GM12878 (cell line): ENCODE results near the gene ANKRD44. TPM values are rescaled to one million over a fixed set of nuclear protein-coding genes. Genes with fewer than 3 reads are reported as not detected.

Source experiments
- ATAC-seq: fragments of 200-7000 bp; cut with Tn5 transposase; 3 replicates; pipeline ENCODE4 v1.9.1; 2020; ENCODE audit warnings: mild to moderate bottlenecking, moderate library complexity
- BruUV-seq: library from RNA; stranded (reverse); fragments of 400-500 nt; replicated peaks from 2 replicates; lab custom pipeline; 2021; lab: Mats Ljungman, UMichigan
- CTCF ChIA-PET: fragments of 300-600 bp; sonication (Branson Sonifier 250); formaldehyde crosslinking; extraction: SDS; loops from one replicate; lab custom pipeline; 2021; ENCODE audit warnings: inconsistent platforms; lab: Yijun Ruan, JAX
- POLR2A ChIA-PET: fragments of 350-600 bp; formaldehyde crosslinking; extraction: SDS; loops from one replicate; lab custom pipeline; 2021; ENCODE audit warnings: inconsistent platforms; lab: Charles Lee
- RAD21 ChIA-PET: fragments of 300-600 bp; sonication (Branson Sonifier 250); formaldehyde crosslinking; loops from one replicate; lab custom pipeline; 2023; ENCODE audit warnings: antibody characterized with exemption; ENCODE audit not compliant: unreplicated experiment; lab: Charles Lee
- SMC1A ChIA-PET: fragments of 300-600 bp; sonication (Branson Sonifier 250); formaldehyde crosslinking; loops from one replicate; lab custom pipeline; 2023; ENCODE audit not compliant: unreplicated experiment, uncharacterized antibody; lab: Charles Lee
- DNase-seq: peaks from one replicate; pipeline ENCODE4 v3.0.0-alpha.2; 2011; ENCODE audit warnings: low read depth, low spot score
- FAIRE-seq: peaks from 3 replicates; lab custom pipeline; 2011; peaks lifted over from hg19 to GRCh38; lab: Jason Lieb, UNC
- H2AFZ ChIP-seq: 2 replicates; pipeline ENCODE4 v1.6.0; 2011; ENCODE audit warnings: low read depth, low read length, control low read depth; ENCODE audit not compliant: control insufficient read depth
- H3K27ac ChIP-seq: 2 replicates; pipeline ENCODE4 v1.5.1; 2011; ENCODE audit warnings: control low read depth; ENCODE audit not compliant: control insufficient read depth, insufficient read depth
- H3K27me3 ChIP-seq, 2 experiments: replicated peaks in 1 of 2; 2 replicates each; pipeline versions ENCODE4 v1.6.0 to v1.6.1; 2011; ENCODE audit warnings: low read length in 1 of 2; ENCODE audit not compliant: control insufficient read depth in 2 of 2, insufficient read depth in 2 of 2
- H3K36me3 ChIP-seq, 2 experiments: 2 replicates each; pipeline ENCODE4 v1.5.1; 2011; ENCODE audit warnings: low read length in 1 of 2; ENCODE audit not compliant: control insufficient read depth in 2 of 2, insufficient read depth in 2 of 2
- H3K4me1 ChIP-seq: 2 replicates; pipeline ENCODE4 v1.6.1; 2011; ENCODE audit warnings: mild to moderate bottlenecking, low read length, moderate library complexity, mixed read lengths; ENCODE audit not compliant: control insufficient read depth, insufficient read depth
- H3K4me2 ChIP-seq: 2 replicates; pipeline ENCODE4 v1.6.0; 2011; ENCODE audit warnings: control low read depth; ENCODE audit not compliant: control insufficient read depth, insufficient read depth
- H3K4me3 ChIP-seq: fragments of 200-600 bp; sonication (generic); 2 replicates; pipeline ENCODE4 v1.5.1; 2016
- H3K79me2 ChIP-seq: 2 replicates; pipeline ENCODE4 v1.6.0; 2011; ENCODE audit warnings: low read length; ENCODE audit not compliant: control insufficient read depth, insufficient read depth
- H3K9ac ChIP-seq: 2 replicates; pipeline ENCODE4 v1.8.0; 2011; ENCODE audit warnings: low read length, control low read depth, mixed read lengths; ENCODE audit not compliant: control insufficient read depth, insufficient read depth
- H3K9me3 ChIP-seq: replicated peaks from 3 replicates; pipeline ENCODE4 v1.5.1; 2011; ENCODE audit warnings: mild to moderate bottlenecking, low read length; ENCODE audit not compliant: control insufficient read depth, insufficient read depth
- H4K20me1 ChIP-seq: 2 replicates; pipeline ENCODE4 v1.6.0; 2011; ENCODE audit not compliant: control insufficient read depth, insufficient read depth
- ATF7 ChIP-seq: fragments of 450-650 bp; IDR thresholded peaks from 2 replicates; pipeline ENCODE4 v1.6.1; 2016; ENCODE audit warnings: low read depth, mild to moderate bottlenecking
- CEBPB ChIP-seq, 2 experiments: fragments of 150-350 bp in 1 of 2; IDR thresholded peaks; 2 replicates each; pipeline ENCODE4 v1.6.1; 2012 to 2014; ENCODE audit warnings: low read depth in 2 of 2, low read length in 2 of 2, borderline replicate concordance in 1 of 2, inconsistent platforms in 1 of 2
- CREB1 ChIP-seq: IDR thresholded peaks from 2 replicates; pipeline ENCODE4 v1.6.1; 2012; ENCODE audit warnings: low read depth, mild to moderate bottlenecking, inconsistent platforms
- EP300 ChIP-seq, 2 experiments: fragments of 150-350 bp in 1 of 2; IDR thresholded peaks; 2 replicates each; pipeline ENCODE4 v1.6.1; 2011 to 2012; ENCODE audit warnings: low read depth in 2 of 2, low read length in 2 of 2, borderline replicate concordance in 1 of 2, improper control_type of control experiment in 1 of 2, inconsistent platforms in 1 of 2; ENCODE audit not compliant: control insufficient read depth in 1 of 2
- FOXK2 ChIP-seq: fragments of 450-650 bp; IDR thresholded peaks from 2 replicates; pipeline ENCODE4 v1.6.1; 2017; ENCODE audit warnings: mild to moderate bottlenecking, moderate library complexity
- RAD21 ChIP-seq: IDR thresholded peaks from 2 replicates; pipeline ENCODE4 v1.6.1; 2011; ENCODE audit warnings: mild to moderate bottlenecking, low read depth, low read length, moderate library complexity; ENCODE audit not compliant: insufficient read depth
- STAT1 ChIP-seq: fragments of 450-650 bp; conservative IDR thresholded peaks from 2 replicates; pipeline ENCODE4 v1.6.1; 2014; ENCODE audit warnings: antibody characterized with exemption, mild to moderate bottlenecking
- ZNF217 ChIP-seq: fragments of 450-650 bp; IDR thresholded peaks from 2 replicates; pipeline ENCODE4 v1.6.1; 2017; ENCODE audit warnings: antibody characterized with exemption, mild to moderate bottlenecking
- ZNF622 ChIP-seq: fragments of 450-650 bp; IDR thresholded peaks from 2 replicates; pipeline ENCODE4 v1.6.1; 2017; ENCODE audit warnings: mild to moderate bottlenecking, inconsistent platforms
- WGBS: methylation state at CpG from one replicate; pipeline ENCODE4 v1.1.6; 2016; ENCODE audit warnings: low lambda C conversion rate; ENCODE audit not compliant: insufficient replicate concordance, insufficient coverage; ENCODE audit errors: missing lambda C conversion rate; 5-methylcytosine and 5-hydroxymethylcytosine counted together
- in situ Hi-C: fragments of 300-500 bp; cut with MboI; formaldehyde crosslinking; loops from 9 replicates; pipeline ENCODE4 v1.14.3; 2018; ENCODE audit warnings: mixed read lengths
- intact Hi-C: fragments of 100-400 bp; cut with micrococcal nuclease; formaldehyde crosslinking; loops from one replicate; pipeline ENCODE4 v1.14.2; 2022; ENCODE audit not compliant: unreplicated experiment
- polyA plus RNA-seq, 11 experiments: library from polyadenylated mRNA; depleted of rRNA in 4 of 11; unstranded in 6 of 11; stranded (reverse) in 5 of 11; fragments of >200 nt; fragmentation: Nextera tagmentation in 4 of 11; fragmentation: Illumina TruSeq in 1 of 11; extraction: Ambion mirVana in 4 of 11; extraction: Trizol in 1 of 11; gene quantifications; 1 replicate in 1 of 11; 2 replicates in 10 of 11; pipeline versions ENCODE4 v1.2.1 to v1.2.3, GENCODE V29; 2011 to 2016; ENCODE audit warnings: inconsistent platforms in 2 of 11, missing spikeins in 2 of 11, low read depth in 1 of 11
- total RNA-seq, 4 experiments: library from RNA; depleted of rRNA in 3 of 4; stranded (reverse); fragments of >200 nt in 3 of 4; fragmentation: Illumina TruSeq in 1 of 4; extraction: Trizol in 1 of 4; gene quantifications; 2 replicates each; pipeline versions ENCODE4 v1.2.1 to v1.2.3, GENCODE V29; 2013 to 2021
- TF ChIP-seq, protein P1 (sequence below): fragments of 450-650 bp; IDR thresholded peaks from 2 replicates; pipeline ENCODE4 v1.6.1; 2016; ENCODE audit warnings: mild to moderate bottlenecking
- TF ChIP-seq, protein P2 (sequence below): IDR thresholded peaks from 2 replicates; pipeline ENCODE4 v1.6.1; 2012; ENCODE audit warnings: low read depth, low read length, improper control_type of control experiment
- TF ChIP-seq, protein P3 (sequence below): fragments of 150-350 bp; IDR thresholded peaks from 2 replicates; pipeline ENCODE4 v1.6.1; 2014; ENCODE audit warnings: mild to moderate bottlenecking, low read depth, low read length
- TF ChIP-seq, protein P4 (sequence below): IDR thresholded peaks from 2 replicates; pipeline ENCODE4 v1.6.1; 2012; ENCODE audit warnings: improper control_type of control experiment, low read depth, low read length; ENCODE audit not compliant: insufficient replicate concordance

Gene ANKRD44
- total and polyA plus RNA-seq, 10 of the 15 experiments (the other 5 are each of a cell fraction or from before 2014, with no cell fraction given) = 19.1 to 99.1 (median 59.6) TPM

DNA sequence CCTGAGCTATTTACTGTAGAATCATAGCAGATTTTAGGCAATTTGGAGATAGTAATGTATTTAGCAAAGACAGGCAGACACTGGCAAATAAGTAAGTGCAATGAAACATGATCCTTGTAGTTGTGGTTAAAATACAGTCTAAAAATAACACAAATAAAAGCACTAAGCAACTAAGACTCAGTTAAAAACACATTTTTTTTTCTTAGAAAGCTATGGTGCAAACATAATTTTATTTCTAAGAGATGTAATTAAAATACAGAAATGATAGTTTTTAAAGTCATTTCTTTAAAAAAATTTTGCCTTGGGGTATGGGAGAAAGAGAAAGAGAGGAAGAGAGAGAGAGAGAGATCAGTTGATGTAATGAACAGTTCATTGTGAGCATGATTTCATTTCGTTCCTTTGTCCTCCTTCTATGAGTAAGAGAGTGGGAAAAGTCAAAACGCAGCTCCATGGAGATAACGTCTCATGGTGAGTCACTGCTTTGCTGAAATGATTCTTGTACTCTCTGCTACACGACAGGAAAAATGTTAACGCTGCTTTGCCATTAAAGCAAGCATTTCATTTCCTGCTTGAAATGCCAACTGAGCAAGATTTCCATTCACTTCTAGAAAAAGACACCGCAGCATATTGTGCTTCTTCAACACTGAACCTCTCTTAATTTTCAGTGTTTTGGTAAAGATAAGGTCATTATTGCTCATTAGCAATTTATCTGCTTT lies 322.8 kb downstream of the ANKRD44 start (continued):
- TF ChIP-seq, protein P1, sequence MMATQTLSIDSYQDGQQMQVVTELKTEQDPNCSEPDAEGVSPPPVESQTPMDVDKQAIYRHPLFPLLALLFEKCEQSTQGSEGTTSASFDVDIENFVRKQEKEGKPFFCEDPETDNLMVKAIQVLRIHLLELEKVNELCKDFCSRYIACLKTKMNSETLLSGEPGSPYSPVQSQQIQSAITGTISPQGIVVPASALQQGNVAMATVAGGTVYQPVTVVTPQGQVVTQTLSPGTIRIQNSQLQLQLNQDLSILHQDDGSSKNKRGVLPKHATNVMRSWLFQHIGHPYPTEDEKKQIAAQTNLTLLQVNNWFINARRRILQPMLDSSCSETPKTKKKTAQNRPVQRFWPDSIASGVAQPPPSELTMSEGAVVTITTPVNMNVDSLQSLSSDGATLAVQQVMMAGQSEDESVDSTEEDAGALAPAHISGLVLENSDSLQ = no peak
- TF ChIP-seq, protein P2, sequence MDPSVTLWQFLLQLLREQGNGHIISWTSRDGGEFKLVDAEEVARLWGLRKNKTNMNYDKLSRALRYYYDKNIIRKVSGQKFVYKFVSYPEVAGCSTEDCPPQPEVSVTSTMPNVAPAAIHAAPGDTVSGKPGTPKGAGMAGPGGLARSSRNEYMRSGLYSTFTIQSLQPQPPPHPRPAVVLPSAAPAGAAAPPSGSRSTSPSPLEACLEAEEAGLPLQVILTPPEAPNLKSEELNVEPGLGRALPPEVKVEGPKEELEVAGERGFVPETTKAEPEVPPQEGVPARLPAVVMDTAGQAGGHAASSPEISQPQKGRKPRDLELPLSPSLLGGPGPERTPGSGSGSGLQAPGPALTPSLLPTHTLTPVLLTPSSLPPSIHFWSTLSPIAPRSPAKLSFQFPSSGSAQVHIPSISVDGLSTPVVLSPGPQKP = no peak

DNA sequence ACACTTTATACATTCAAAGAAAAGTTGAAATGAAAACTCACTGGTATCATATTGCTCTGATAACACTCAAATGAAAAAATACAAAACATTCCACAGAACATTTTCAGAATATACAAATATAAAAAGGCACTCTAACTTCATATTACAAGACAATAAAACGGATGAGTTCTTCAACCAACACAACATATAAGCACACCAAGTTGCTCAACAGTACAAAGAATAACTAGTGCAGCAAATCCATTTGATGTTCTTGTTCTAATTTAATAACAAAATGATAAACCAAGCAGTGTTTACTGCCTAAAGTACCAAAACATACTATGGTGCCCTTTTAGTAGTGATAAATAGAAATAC lies 323.3 kb downstream of the ANKRD44 start:
- no peak overlapping the region for H3K4me3 ChIP-seq
- no peaks in the 10 kb centered on the region for H3K27me3 ChIP-seq
- in situ Hi-C loops = no loop called here
- DNase-seq (no peak), ATAC-seq (no peak), FAIRE-seq (no peak)
- CTCF ChIA-PET = interaction anchor here (0.9 kb wide), 1 partner anchor 236 kb away, joined by 3 read pairs; no protein-coding TSS in a partner anchor
- no peak overlapping the region for H2AFZ ChIP-seq
- H3K27ac ChIP-seq = no peak overlapping the region
- H3K36me3 ChIP-seq = peaks cover 0 to 5% of the 10 kb centered on the region in 2 experiments; a peak in 3 of 4 replicates
- no peaks in the 10 kb centered on the region for H4K20me1 ChIP-seq
- 100% methylated on average over 1 of the region's 1 CpG for WGBS
- no peaks in the 10 kb centered on the region for H3K9me3 ChIP-seq
- no peak overlapping the region for H3K9ac ChIP-seq
- H3K4me2 ChIP-seq = no peak overlapping the region
- H3K4me1 ChIP-seq = no peaks in the 10 kb centered on the region
- intact Hi-C loops = no loop called here
- RAD21 ChIA-PET = no interaction called here
- no TSS peak for BruUV-seq
- SMC1A ChIA-PET = no interaction called here
- H3K79me2 ChIP-seq = no peaks in the 10 kb centered on the region
- POLR2A ChIA-PET = no interaction called here
- TF ChIP-seq ZNF622 = no peak
- no peak for TF ChIP-seq EP300 (IDR thresholded peaks at IDR 0.05; ENCODE audit: borderline replicate concordance in 1 of 2, control insufficient read depth in 1 of 2, low read depth in 2 of 2, low read length in 2 of 2)
- TF ChIP-seq ZNF217 = no peak
- TF ChIP-seq RAD21 = no peak
- TF ChIP-seq CEBPB (IDR thresholded peaks at IDR 0.05; ENCODE audit: borderline replicate concordance in 1 of 2, low read depth in 2 of 2, low read length in 2 of 2) = no peak
- TF ChIP-seq, protein P3, sequence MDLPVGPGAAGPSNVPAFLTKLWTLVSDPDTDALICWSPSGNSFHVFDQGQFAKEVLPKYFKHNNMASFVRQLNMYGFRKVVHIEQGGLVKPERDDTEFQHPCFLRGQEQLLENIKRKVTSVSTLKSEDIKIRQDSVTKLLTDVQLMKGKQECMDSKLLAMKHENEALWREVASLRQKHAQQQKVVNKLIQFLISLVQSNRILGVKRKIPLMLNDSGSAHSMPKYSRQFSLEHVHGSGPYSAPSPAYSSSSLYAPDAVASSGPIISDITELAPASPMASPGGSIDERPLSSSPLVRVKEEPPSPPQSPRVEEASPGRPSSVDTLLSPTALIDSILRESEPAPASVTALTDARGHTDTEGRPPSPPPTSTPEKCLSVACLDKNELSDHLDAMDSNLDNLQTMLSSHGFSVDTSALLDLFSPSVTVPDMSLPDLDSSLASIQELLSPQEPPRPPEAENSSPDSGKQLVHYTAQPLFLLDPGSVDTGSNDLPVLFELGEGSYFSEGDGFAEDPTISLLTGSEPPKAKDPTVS = no peak
- TF ChIP-seq STAT1 = no peak
- TF ChIP-seq, protein P4, sequence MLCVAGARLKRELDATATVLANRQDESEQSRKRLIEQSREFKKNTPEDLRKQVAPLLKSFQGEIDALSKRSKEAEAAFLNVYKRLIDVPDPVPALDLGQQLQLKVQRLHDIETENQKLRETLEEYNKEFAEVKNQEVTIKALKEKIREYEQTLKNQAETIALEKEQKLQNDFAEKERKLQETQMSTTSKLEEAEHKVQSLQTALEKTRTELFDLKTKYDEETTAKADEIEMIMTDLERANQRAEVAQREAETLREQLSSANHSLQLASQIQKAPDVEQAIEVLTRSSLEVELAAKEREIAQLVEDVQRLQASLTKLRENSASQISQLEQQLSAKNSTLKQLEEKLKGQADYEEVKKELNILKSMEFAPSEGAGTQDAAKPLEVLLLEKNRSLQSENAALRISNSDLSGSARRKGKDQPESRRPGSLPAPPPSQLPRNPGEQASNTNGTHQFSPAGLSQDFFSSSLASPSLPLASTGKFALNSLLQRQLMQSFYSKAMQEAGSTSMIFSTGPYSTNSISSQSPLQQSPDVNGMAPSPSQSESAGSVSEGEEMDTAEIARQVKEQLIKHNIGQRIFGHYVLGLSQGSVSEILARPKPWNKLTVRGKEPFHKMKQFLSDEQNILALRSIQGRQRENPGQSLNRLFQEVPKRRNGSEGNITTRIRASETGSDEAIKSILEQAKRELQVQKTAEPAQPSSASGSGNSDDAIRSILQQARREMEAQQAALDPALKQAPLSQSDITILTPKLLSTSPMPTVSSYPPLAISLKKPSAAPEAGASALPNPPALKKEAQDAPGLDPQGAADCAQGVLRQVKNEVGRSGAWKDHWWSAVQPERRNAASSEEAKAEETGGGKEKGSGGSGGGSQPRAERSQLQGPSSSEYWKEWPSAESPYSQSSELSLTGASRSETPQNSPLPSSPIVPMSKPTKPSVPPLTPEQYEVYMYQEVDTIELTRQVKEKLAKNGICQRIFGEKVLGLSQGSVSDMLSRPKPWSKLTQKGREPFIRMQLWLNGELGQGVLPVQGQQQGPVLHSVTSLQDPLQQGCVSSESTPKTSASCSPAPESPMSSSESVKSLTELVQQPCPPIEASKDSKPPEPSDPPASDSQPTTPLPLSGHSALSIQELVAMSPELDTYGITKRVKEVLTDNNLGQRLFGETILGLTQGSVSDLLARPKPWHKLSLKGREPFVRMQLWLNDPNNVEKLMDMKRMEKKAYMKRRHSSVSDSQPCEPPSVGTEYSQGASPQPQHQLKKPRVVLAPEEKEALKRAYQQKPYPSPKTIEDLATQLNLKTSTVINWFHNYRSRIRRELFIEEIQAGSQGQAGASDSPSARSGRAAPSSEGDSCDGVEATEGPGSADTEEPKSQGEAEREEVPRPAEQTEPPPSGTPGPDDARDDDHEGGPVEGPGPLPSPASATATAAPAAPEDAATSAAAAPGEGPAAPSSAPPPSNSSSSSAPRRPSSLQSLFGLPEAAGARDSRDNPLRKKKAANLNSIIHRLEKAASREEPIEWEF = no peak
- no peak for TF ChIP-seq CREB1
- no peak for TF ChIP-seq ATF7
- no peak for TF ChIP-seq FOXK2
